ENCODE results near the gene ASIC4. TPM values are rescaled to one million over a fixed set of nuclear protein-coding genes. Genes with fewer than 3 reads are reported as not detected.

ASIC4 gene
- polyA plus RNA-seq, 1 donor (not counting 4 experiments of a cell fraction or from before 2014, with no cell fraction given) = not detected

GRCh38 chr2:219553463-219553963, 39.2 kb downstream of the ASIC4 start:
- Histone ChIP-seq H3K9ac (ENCODE audit: control insufficient read depth, extremely low read depth, insufficient read depth, low read length) (no peak overlapping the region), H4K20me1 (ENCODE audit: control insufficient read depth, extremely low read depth, insufficient read depth, low read length) (no peaks in the 10 kb centered on the region), H3K4me1 (ENCODE audit: control insufficient read depth, extremely low read depth, insufficient read depth, low read length) (no peaks in the 10 kb centered on the region), H3K9me1 (ENCODE audit: control insufficient read depth, extremely low read depth, insufficient read depth, low read length) (no peaks in the 10 kb centered on the region), H2AFZ (ENCODE audit: control insufficient read depth, low read length) (no peak overlapping the region), H3K79me2 (ENCODE audit: control insufficient read depth, insufficient read depth, low read length) (no peaks in the 10 kb centered on the region), H3K4me3 (ENCODE audit: control insufficient read depth in 2 of 3, extremely low read depth in 1 of 3, insufficient read depth in 2 of 3, low read depth in 1 of 3, low read length in 3 of 3) (no peak overlapping the region), H3K27ac (ENCODE audit: control insufficient read depth, insufficient read depth, low read length) (no peak overlapping the region), H3K9me3 (ENCODE audit: control insufficient read depth, low read depth, low read length) (no peaks in the 10 kb centered on the region), H3K36me3 (ENCODE audit: control insufficient read depth in 2 of 2, extremely low read depth in 1 of 2, insufficient read depth in 2 of 2, low read length in 2 of 2) (no peaks in the 10 kb centered on the region), H3K4me2 (ENCODE audit: control insufficient read depth, extremely low read depth, insufficient read depth, low read depth, low read length) (no peak overlapping the region), H3K27me3 (ENCODE audit: control insufficient read depth, extremely low read depth, insufficient read depth, low read length) (peaks cover 9% of the 10 kb centered on the region)
- FAIRE-seq (no peak), DNase-seq (ENCODE audit: low read depth, low spot score) (no peak)
- dilution Hi-C loops (cut with MboI; ENCODE audit: extremely low pct_ligation_motif_present, low sequenced_read_pairs) = no loop called here
- TF ChIP-seq, protein P1, sequence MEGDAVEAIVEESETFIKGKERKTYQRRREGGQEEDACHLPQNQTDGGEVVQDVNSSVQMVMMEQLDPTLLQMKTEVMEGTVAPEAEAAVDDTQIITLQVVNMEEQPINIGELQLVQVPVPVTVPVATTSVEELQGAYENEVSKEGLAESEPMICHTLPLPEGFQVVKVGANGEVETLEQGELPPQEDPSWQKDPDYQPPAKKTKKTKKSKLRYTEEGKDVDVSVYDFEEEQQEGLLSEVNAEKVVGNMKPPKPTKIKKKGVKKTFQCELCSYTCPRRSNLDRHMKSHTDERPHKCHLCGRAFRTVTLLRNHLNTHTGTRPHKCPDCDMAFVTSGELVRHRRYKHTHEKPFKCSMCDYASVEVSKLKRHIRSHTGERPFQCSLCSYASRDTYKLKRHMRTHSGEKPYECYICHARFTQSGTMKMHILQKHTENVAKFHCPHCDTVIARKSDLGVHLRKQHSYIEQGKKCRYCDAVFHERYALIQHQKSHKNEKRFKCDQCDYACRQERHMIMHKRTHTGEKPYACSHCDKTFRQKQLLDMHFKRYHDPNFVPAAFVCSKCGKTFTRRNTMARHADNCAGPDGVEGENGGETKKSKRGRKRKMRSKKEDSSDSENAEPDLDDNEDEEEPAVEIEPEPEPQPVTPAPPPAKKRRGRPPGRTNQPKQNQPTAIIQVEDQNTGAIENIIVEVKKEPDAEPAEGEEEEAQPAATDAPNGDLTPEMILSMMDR (optimal IDR thresholded peaks at IDR 0.05 in 1 of 3, IDR thresholded peaks at IDR 0.05 in 1 of 3, conservative IDR thresholded peaks at IDR 0.05 in 1 of 3; ENCODE audit: extremely low read depth in 1 of 3, insufficient read depth in 2 of 3, low read length in 3 of 3) = no peak
- no peak for TF ChIP-seq EZH2 (IDR thresholded peaks at IDR 0.05; ENCODE audit: low read length)

- dilution Hi-C loops (cut with MboI; ENCODE audit: extremely low pct_ligation_motif_present, low sequenced_read_pairs) = no loop called here
- TF ChIP-seq, protein P1 (optimal IDR thresholded peaks at IDR 0.05 in 1 of 3, IDR thresholded peaks at IDR 0.05 in 1 of 3, conservative IDR thresholded peaks at IDR 0.05 in 1 of 3; ENCODE audit: extremely low read depth in 1 of 3, insufficient read depth in 2 of 3, low read length in 3 of 3) = no peak
- TF ChIP-seq EZH2 (IDR thresholded peaks at IDR 0.05; ENCODE audit: low read length) = no peak
- H3K27ac ChIP-seq (ENCODE audit: control insufficient read depth, insufficient read depth, low read length) = no peak overlapping the region
Measured at GRCh38 chr2:219554350-219554749, 40.1 kb downstream of the ASIC4 start.

More at GRCh38 chr2:219554350-219554749, 40.1 kb downstream of the ASIC4 start:
- DNase-seq (ENCODE audit: low read depth, low spot score) (no peak), FAIRE-seq (no peak)
- no peaks in the 10 kb centered on the region for H3K79me2 ChIP-seq (ENCODE audit: control insufficient read depth, insufficient read depth, low read length)
- H2AFZ ChIP-seq (ENCODE audit: control insufficient read depth, low read length) = no peak overlapping the region
- H3K36me3 ChIP-seq (ENCODE audit: control insufficient read depth in 2 of 2, extremely low read depth in 1 of 2, insufficient read depth in 2 of 2, low read length in 2 of 2) = no peaks in the 10 kb centered on the region
- no peaks in the 10 kb centered on the region for H4K20me1 ChIP-seq (ENCODE audit: control insufficient read depth, extremely low read depth, insufficient read depth, low read length)
- H3K9me3 ChIP-seq (ENCODE audit: control insufficient read depth, low read depth, low read length) = no peaks in the 10 kb centered on the region
- H3K4me3 ChIP-seq (ENCODE audit: control insufficient read depth in 2 of 3, extremely low read depth in 1 of 3, insufficient read depth in 2 of 3, low read depth in 1 of 3, low read length in 3 of 3) = no peak overlapping the region
- no peak overlapping the region for H3K9ac ChIP-seq (ENCODE audit: control insufficient read depth, extremely low read depth, insufficient read depth, low read length)
- H3K27me3 ChIP-seq (ENCODE audit: control insufficient read depth, extremely low read depth, insufficient read depth, low read length) = peaks cover 9% of the 10 kb centered on the region
- no peaks in the 10 kb centered on the region for H3K4me1 ChIP-seq (ENCODE audit: control insufficient read depth, extremely low read depth, insufficient read depth, low read length)
- H3K4me2 ChIP-seq (ENCODE audit: control insufficient read depth, extremely low read depth, insufficient read depth, low read depth, low read length) = no peak overlapping the region
- H3K9me1 ChIP-seq (ENCODE audit: control insufficient read depth, extremely low read depth, insufficient read depth, low read length) = no peaks in the 10 kb centered on the region
